HG03039 (cell line): Measurements from ENCODE around the gene GALT.
"Not testable (repeated sequence)": the region's sequence is repeated elsewhere in the genome, so short reads cannot be mapped to it uniquely, and the experiment has no call there.

ENCODE experiments used
- ATAC-seq: cut with Tn5 transposase; IDR thresholded peaks from one replicate; pipeline ENCODE4 v1.9.1; 2021; ENCODE audit warnings: mild to moderate bottlenecking, moderate library complexity; ENCODE audit not compliant: unreplicated experiment

Gene GALT

DNA sequence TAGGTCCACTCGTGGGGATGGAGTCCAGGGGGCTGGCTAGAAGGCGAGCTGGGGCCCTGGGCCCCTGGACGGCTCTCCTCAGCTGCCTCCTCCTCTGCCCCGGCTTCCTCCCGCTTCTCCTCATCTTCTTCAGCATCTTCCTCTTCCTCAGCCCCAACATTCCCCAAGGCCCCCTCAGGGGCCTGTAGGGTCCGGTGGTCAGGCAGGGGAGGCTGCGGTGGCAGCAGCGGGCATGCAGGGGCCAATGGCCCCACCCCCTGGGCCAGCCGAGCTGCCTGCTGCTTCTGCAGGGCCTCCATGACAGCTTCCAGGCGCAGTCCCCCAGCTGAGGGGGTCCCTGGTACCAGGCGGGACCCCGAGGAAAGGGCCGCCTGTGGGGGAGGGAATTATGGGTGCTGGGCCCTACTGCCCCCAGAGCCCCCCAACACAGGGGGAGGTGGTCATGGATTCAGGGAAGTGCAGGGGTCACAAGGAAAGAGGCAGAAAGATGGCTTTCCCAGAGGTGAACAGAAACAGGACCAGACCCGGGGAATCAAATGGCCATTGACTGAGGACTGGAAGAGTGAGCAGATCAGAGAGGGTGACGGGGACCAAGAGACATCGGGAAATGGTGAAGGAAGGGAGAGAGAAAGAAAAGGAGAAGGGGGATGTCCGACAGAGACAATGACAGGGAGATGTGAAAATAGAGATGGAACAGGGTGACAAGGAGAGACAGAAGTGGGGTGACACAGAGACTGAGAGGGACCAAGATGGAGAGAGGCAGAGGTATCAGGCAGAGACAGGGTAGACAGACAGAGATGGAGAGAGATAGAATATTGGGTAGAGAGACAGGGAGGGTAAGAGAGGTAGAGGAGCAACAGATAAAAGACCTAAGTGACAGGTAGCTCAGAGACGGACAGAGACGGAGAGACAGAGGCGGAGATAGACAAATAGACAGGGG is 18.5 kb upstream of the GALT start:
- no peak for ATAC-seq

DNA sequence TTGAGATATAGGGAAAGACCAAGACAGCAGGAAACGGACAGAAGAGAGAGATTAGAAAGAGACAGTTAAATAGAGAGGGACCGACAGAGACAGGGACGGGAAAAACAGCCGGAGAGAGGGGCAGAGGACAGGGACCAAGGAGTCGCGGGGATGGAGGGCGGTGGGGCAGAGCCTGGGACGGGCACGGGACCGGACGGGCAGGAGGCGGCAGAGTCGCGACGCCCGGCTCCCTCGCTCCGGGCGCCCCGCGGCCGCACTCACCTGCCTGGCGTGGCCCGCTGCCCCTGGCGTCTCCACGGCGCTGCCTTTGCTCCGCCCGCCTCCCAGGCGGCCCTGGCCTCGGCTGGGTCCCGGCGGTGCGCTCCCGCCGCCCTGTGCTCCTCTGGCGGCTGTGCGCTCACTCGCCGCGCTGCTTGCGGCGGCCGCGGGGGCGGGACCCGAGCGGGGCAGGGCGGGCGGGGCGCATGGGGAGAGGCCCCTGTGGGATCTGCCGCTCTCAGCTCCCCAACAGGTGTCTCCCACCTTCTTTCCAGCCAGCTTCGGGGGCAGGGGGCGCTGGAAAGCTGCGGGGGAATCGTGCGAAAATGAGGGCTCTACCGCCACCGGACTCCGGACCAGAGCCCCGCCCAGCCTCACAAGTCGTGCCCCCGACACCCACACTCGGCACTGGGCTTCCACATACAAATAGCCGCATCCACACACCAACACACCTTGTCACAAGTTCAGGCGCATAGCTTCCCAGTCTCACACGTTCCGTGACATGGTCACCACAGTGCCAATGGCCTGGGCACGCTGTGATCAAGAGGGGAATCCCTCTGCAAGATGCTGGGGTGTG is 17.6 kb upstream of the GALT start, which contains the start of gene ARID3C:
TSS of gene ARID3C (minus strand) at position 411 of the 835 bp plus-strand sequence. CDS start 1,052 bp downstream, outside the sequence.
- no peak for ATAC-seq

DNA sequence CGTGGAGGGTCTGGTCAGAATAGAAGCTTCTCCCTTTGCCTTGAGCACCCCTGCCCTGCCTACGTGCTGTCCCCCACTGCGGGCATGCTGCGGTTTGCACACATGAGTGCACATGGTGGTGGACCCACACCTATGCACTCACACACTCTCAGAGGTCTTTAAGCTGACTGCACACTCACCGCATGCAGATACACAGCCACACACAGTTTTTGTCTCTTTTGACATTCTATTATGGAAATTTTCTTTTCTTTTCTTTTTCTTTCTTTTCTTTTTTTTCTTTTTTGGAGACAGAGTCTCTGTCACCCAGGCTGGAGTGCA is 17.0 kb upstream of the GALT start:
- no peak for ATAC-seq

DNA sequence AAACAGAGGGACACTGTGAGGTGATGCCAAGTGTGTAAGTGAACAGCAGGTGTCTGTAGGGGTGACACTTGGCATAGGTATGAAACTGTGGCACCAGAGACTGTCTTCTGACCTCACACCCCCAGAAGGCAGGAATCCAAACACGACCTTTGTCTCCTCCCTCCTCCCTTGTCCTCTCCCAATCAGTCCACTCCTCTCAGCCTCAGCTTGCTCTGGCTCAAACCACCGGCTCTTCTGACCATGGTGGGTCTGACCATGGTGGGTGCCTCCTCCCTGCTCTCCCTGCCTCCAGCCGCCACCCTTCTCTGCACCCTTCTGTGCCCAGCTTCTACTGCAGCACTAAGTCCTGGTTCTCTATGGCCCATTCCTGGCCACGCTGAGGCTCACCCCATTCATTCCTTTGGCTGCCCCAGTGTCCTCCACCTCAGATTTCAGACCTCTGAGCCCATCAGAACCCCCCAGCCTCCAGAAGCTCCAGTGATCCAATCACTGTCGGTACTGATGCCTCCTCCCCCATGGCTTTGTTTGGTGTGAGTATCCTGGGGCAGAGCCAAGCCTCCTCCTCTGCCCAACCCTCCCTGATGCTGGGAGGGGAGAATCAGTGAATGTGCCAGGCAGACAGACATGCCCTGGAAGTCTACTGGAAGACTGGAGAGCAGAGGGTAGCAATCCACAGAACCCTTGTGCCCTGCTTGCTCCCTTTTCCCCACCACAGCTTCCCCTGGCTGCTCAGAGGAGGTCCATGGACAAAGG is 15.9 kb upstream of the GALT start:
- no peak for ATAC-seq

DNA sequence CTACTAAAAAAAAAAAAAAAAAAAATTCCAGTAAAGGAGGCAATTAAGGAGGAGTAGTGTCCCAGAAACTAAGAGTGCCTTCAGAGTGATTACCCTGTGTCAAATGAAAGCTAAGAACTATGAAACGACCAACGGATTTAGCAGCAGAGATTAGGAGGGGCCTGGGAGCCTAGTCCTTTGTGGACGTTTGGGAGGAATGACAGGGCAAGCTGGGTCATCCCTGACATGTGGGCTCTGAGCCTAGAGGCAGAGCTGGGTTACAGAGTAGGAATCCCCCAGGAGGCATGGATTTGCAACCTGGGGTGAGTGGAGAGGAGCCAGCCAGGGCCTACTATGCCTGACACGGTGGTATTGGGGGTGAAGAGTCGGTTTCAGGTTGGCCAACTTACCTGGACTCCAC is 13.3 kb upstream of the GALT start:
- no peak for ATAC-seq

DNA sequence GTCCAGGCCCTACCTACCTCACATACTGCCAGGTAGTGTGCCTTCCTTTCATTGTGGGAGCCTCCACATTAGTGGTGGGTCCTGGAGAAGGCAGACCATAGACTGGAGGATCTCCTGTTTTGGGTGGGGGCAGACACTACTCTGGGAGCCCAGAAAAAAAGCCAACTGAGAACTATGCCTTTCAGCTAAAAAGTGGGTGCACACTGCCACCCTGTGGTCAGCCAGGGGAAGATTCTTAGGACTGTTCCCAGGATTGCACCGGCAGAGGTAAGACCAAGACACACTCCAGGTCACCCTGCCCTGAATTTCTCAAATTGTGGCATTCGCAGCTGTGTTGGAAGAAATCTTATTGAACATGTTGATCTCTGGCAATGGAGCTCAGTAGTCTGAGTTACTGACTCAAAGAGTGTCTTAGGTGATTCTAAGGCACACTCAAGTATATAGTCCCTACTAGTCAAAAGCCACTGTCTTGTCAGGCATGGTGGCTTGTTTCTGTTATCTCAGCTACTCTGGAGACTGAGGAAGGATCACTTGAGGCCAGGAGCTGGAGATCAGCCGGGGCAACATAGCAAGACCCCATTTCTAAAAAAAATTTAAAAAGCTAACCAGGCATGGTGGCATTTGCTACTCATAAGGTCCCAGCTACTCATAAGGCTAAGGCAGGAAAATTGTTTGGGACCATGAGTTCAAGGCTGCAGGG is 12.5 kb upstream of the GALT start:
- ATAC-seq, result no peak

DNA sequence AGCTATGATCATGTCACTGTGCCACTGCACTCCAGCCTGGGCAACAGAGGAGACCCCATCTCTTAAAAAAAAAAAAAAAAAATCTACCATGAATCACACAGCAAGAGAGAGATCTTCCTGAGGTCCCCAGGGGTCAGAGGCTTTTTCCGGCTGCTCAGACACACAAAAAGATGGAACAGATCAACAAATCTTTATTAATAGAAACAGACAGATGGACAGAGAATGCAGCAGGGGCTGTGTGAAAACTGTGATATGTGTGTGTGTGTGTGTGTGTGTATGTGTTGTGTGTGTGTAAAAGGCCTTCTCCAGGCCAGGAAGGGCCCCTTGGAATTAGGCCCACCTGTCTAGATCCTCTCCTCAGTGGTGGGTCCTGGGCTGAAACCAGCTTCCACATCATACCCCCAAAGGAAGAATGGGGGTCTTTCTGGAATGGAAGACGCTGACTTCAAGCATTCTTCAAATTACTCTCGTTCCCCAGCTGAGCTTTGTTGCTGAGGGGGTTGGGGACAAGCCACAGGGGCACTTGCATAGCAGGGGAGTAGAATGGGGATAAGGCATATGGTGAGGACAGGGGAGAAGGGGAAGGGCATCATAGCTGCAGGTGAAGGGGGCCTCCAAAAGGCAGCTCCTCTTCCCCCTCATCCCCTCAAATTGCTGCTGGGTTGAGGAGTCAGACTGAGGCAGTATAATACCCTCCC is 11.8 kb upstream of the GALT start:
- no peak for ATAC-seq

DNA sequence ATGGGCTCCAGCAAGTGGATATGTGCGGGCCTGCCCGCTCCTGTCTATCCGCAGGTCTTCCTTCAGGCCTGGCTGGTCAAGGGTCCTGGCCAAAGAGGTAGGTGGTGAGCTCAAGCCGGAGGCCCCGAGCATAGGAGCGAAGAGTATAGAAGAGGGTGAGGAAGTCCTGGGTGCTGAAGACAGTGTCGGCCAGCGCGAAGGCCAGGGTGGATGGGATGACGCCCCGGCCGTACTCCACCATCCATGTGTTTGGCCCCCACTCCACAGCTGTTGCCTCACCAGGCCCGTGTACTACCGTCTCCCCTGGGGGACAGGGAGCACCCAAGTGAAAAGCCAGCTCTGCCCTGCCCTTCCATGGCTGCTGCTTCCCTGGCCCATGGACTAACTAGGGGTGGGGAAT is 10.9 kb upstream of the GALT start:
- ATAC-seq, result no peak

DNA sequence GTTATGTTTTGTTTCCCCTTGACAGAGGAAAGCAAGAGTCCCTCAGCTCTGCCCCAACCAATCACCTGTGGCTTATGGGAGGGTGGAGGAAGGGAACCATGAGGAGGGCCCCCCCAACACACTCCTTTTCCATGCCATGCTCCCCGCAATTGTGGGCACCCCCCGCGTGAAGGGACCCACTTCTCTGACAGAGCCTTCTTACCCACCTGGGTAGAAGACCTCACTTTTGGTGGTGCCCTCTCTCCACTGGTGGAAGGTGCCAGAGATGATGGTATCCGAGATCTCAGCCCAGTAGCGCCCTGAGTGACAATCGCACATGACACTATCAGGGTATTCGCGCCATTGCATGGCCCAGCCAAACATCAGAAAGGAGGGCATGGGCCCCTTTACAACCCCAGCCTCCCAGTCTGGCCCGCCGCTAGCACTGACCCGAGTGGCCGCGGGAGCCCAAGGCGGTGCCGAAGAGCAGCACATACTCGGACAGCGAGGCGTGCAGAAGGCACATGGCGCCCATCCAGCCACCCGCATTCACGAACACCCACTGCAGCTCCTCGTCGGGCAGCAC is 9.6 kb upstream of the GALT start:
- ATAC-seq, result no peak

DNA sequence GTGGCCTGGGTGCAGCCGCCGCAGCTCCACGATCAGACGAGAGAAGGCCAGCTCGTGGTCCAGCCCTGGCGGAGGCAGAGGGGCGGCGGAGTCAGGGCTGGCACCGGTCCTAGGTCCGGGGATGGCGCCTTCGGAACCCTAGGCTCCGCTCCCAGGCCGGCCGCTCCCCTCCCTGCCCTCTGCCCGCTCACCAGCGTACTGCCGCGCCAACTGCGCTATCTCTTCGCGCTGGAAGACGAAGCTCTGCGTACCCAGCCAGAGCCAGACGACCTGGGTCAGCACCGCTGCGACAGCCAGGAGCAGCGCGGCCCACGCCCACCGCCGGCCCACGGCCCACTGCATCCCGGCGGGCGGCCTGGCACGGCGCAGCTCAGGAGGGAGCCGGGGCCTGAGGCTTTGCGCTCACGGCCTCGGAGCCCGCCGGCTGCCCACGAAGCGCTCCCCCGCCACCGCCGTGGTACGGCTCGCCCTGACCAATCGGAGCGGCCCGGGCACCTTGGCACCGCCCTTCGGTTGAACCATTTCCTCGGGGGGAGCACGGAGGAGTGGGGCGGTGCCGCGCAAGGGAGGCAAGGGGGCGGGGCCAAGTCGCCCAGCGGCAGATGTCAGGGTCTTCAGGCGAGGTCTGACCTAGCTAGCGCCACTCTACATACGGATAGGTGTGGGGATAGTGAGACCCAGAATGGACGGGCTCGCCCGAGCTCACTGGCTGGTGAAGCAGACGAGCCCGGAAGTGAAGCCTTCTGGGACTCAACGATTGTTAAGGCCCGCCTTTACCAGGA is 8.9 kb upstream of the GALT start, which contains the start of gene SIGMAR1:
TSS of gene SIGMAR1 (minus strand) at position 432 of the 782 bp plus-strand sequence. CDS start at position 342, 90 bp downstream.
- ATAC-seq, result peak; percentile 76

DNA sequence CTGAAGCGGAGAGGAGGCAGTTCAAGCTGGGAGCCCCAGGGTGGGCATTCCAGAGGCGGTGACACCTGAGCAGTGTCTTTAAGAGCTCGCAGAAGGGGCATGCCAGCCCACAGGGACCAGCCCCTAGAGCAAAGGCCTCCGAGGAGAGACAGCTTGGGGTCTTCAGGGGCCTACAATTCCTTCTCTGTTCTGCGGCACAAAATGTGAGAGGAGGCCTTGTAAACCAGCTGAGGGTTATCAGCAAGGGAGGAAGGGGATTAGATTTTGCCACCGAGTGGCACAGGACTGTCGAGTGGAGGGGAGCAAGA is 8.4 kb upstream of the GALT start:
- no peak for ATAC-seq

DNA sequence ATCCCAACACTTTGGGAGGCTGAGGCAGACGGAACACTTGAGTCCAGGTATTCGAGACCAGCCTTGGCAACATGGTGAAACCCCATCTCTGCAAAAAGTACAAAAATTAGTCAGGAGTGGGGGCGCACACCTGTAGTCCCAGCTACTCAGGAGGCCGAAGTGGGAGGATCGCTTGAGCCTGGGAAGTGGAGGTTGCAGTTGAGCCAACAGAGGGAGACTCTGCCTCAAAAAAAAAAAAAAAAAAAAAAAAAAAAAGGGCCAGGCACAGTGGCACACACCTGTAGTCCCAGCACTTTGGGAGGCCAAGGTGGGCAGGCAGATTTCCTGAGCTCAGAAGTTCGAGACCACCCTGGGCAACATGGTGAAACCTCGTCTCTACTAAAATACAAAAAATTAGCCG is 7.2 kb upstream of the GALT start:
- not testable (repeated sequence) for ATAC-seq

DNA sequence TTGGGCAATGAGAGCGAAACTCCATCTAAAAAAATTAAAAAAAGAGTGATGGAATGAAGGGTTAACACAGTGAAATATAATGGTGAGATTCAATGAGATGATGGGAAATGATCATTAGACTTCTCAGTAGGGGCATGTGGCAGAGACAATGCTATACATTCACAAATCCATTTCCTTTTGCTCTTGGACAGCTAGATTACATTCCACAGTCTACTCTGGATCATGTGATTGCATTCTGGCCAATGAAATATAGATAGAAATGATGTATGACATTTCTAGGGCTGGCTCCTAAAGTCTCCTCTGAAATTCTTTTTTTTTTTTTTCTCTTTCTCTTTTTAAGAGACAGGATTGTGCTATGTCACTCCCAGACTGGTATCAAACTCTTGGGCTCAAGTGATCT is 3.8 kb upstream of the GALT start:
- no peak for ATAC-seq

DNA sequence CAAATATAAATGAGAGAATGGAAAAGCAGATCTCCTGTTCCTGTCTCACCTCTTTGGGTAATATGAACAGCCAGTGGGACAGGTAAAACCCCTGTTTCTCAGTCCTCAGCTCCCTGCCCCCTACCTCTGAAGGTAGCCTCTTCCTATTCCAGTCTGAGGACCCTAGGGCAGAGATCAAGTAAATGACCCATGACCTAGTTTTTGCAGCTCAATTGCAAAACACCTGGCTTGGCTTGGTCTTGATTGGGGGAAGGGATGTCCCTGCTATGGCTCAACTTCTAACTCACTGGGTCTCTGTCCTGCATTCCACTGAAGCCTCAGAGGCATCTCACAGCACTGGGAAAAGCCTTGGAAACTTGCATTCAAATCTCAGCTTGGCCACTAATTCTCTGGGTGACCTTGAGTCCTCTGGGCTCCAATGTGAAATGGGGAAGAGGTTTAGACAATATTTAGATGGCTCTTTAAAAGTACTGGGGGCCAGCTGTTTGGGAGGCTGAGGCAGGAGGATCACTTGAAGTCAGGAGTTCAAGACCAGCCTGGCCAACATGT is 1.6 kb upstream of the GALT start:
- ATAC-seq, result no peak

DNA sequence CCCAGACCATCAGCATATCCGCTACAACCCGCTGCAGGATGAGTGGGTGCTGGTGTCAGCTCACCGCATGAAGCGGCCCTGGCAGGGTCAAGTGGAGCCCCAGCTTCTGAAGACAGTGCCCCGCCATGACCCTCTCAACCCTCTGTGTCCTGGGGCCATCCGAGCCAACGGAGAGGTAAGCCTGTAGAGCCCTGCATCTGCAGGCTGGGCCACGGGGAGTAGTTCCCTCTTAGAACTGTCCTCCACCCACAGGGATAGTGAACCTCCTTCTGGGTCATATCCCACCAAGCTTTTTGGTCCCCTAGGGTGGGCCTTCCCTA is 569 bp downstream of the GALT start:
- no peak for ATAC-seq

DNA sequence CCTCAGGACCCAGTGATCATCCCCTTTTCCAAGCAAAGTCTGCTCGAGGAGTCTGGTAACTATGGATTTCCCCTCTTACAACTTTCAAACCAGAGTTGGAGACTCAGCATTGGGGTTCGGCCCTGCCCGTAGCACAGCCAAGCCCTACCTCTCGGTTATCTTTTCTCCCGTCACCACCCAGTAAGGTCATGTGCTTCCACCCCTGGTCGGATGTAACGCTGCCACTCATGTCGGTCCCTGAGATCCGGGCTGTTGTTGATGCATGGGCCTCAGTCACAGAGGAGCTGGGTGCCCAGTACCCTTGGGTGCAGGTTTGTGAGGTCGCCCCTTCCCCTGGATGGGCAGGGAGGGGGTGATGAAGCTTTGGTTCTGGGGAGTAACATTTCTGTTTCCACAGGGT is 1.2 kb downstream of the GALT start:
- no peak for ATAC-seq

DNA sequence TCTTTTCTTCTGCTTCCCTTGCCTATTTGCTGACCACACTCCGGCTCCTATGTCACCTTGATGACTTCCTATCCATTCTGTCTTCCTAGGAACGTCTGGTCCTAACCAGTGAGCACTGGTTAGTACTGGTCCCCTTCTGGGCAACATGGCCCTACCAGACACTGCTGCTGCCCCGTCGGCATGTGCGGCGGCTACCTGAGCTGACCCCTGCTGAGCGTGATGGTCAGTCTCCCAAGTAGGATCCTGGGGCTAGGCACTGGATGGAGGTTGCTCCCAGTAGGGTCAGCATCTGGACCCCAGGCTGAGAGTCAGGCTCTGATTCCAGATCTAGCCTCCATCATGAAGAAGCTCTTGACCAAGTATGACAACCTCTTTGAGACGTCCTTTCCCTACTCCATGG is 2.2 kb downstream of the GALT start:
- no peak for ATAC-seq

DNA sequence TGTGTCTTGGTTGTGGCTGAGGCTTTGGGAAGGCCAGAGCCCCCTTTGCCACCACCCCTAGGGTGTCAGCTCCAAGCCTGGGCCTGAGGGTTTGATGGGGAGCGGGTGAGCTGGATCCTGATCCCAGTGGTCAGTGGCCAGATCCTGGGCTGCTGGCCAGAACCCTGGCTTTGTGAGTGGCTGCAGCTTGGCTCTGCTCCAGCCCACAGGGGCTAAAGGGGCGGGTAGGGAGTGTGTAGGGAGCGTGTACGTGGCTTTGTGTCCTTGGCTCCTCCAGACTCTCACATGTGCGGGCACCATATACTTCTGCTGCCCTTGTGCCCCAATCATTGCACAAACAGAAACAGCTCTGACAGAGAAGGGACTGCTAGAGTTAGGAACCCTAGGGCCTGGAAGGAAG is 4.3 kb downstream of the GALT start:
- ATAC-seq, result no peak

DNA sequence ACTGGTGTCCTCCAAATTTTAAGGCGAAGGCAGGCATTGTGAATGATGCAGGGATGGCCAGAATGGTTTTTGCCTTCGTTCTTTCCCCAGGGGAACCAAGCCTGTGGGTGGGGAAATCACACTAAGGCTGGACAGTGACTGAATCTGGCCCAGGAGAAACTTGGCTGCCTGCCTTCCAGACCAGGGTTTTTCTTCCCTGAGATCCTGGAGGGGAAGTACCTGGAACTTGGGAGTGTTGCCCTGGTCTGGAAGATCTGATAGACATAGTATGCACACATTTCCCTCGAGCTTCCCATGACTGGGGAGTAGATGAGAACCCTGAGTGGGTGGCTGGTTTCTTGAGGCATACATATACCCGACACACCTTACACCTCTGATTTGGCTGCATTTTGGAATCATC is 4.8 kb downstream of the GALT start:
- ATAC-seq, result no peak
